Endodermal cell (in vitro differentiated cells): ENCODE data around the gene SRSF2. TPM values are rescaled to one million over a fixed set of nuclear protein-coding genes. Genes with fewer than 3 reads are reported as not detected.

ENCODE experiments used
- DNase-seq: peaks from one replicate; pipeline ENCODE4 v3.0.0-alpha.2; 2017
- H3K27ac ChIP-seq: 2 replicates; pipeline ENCODE4 v1.5.1; 2013; ENCODE audit warnings: mild to moderate bottlenecking, low read depth, low read length, moderate library complexity
- H3K27me3 ChIP-seq: 2 replicates; pipeline ENCODE4 v1.6.1; 2013; ENCODE audit warnings: mild to moderate bottlenecking, low read length, moderate library complexity; ENCODE audit not compliant: insufficient read depth, control insufficient read depth, poor library complexity, severe bottlenecking
- H3K36me3 ChIP-seq: 2 replicates; pipeline ENCODE4 v1.7.0; 2013; ENCODE audit warnings: mild to moderate bottlenecking, low read length, moderate library complexity; ENCODE audit not compliant: control insufficient read depth, insufficient read depth
- H3K4me1 ChIP-seq: one replicate; pipeline ENCODE4 v1.7.0; 2013; ENCODE audit warnings: low read length; ENCODE audit not compliant: control insufficient read depth, insufficient read depth
- H3K4me3 ChIP-seq: 2 replicates; pipeline ENCODE4 v1.5.1; 2013; ENCODE audit warnings: mild to moderate bottlenecking, low read length, moderate library complexity
- H3K9ac ChIP-seq: 2 replicates; pipeline ENCODE4 v1.6.1; 2013; ENCODE audit warnings: mild to moderate bottlenecking, low read length, moderate library complexity; ENCODE audit not compliant: poor library complexity, severe bottlenecking; ENCODE audit errors: extremely low read depth
- H3K9me3 ChIP-seq: 2 replicates; pipeline ENCODE4 v1.6.1; 2013; ENCODE audit warnings: mild to moderate bottlenecking, low read length, moderate library complexity; ENCODE audit not compliant: control insufficient read depth
- H3K27ac Mint-ChIP-seq: 2 replicates; pipeline ENCODE4 v1.8.0; 2020; ENCODE audit warnings: mixed read lengths
- H3K27me3 Mint-ChIP-seq: 2 replicates; pipeline ENCODE4 v1.8.0; 2021; ENCODE audit warnings: mild to moderate bottlenecking, mixed read lengths; ENCODE audit not compliant: insufficient read depth
- H3K36me3 Mint-ChIP-seq: 2 replicates; pipeline ENCODE4 v1.8.0; 2020; ENCODE audit warnings: low read depth, mixed read lengths
- H3K4me1 Mint-ChIP-seq: 2 replicates; pipeline ENCODE4 v1.8.0; 2020; ENCODE audit warnings: mixed read lengths
- H3K4me3 Mint-ChIP-seq: 2 replicates; pipeline ENCODE4 v1.8.0; 2020; ENCODE audit warnings: mild to moderate bottlenecking, moderate library complexity, mixed read lengths
- H3K9me3 Mint-ChIP-seq: 2 replicates; pipeline ENCODE4 v1.8.0; 2020; ENCODE audit warnings: mild to moderate bottlenecking, mixed read lengths
- CTCF ChIP-seq: fragments of 200-600 bp; sonication (generic); conservative IDR thresholded peaks from 2 replicates; pipeline ENCODE4 v1.5.0; 2021; ENCODE audit warnings: antibody characterized with exemption, mild to moderate bottlenecking
- WGBS, 2 experiments: methylation state at CpG; one replicate each; pipeline versions ENCODE4 v1.1.5 to v1.1.7; 2013; ENCODE audit warnings: missing lambda C conversion rate in 2 of 2, mixed read lengths in 1 of 2; ENCODE audit not compliant: insufficient coverage in 1 of 2, insufficient read length in 1 of 2; 5-methylcytosine and 5-hydroxymethylcytosine counted together
- long read RNA-seq, 4 experiments: library from polyadenylated mRNA in 2 of 4; library from RNA in 1 of 4; library from capped mRNA in 1 of 4; stranded (forward) in 3 of 4; unstranded in 1 of 4; transcript quantifications; one replicate each; pipeline ENCODE4 v2.0.0, GENCODE V29; 2020 to 2021; ENCODE audit warnings: inconsistent platforms in 1 of 4
- polyA plus RNA-seq, 2 experiments: library from polyadenylated mRNA; stranded (reverse); fragments of 50-300 nt; gene quantifications; one replicate each; pipeline ENCODE4 v1.2.3, GENCODE V29; 2013
- total RNA-seq, 2 donors: library from RNA; stranded (reverse); fragmentation: NEBNext Ultra II Directional in 1 of 2; extraction: Animal tissue kit (Norgen Biotek cat#: 25700) in 1 of 2; gene quantifications; 2 replicates in 1 of 2; 3 replicates in 1 of 2; pipeline ENCODE4 v1.2.1, GENCODE V29; 2021

Gene SRSF2
- 100 to 1,000 TPM; 255 to 307 TPM for total RNA-seq
- polyA plus RNA-seq (2013, experiment 1 of 2) = 314 TPM
- 252 TPM for polyA plus RNA-seq (2013, experiment 2 of 2)
- long read RNA-seq, experiment 1, transcript SRSF2-202 (3 exons, 1,927 nt) = major isoform, 160 of 227 reads
- long read RNA-seq, experiment 1, transcript SRSF2-208 (4 exons, 1,359 nt) = minor isoform, 6 of 227 reads
- long read RNA-seq, experiment 1, partial matches to known transcripts = 14 of 227 reads
- long read RNA-seq, experiment 1, other reads (novel, unspliced or antisense) = 42 of 227 reads
- long read RNA-seq, experiment 2, transcript SRSF2-202 (3 exons, 1,927 nt) = major isoform, 207 of 246 reads
- long read RNA-seq, experiment 2, transcript SRSF2-203 (2 exons, 2,885 nt) = minor isoform, 11 of 246 reads
- long read RNA-seq, experiment 2, partial matches to known transcripts = 21 of 246 reads
- long read RNA-seq, experiment 2, other reads (novel, unspliced or antisense) = 2 of 246 reads
- long read RNA-seq, experiment 3, transcript SRSF2-202 (3 exons, 1,927 nt) = major isoform, 1,010 of 1,192 reads
- long read RNA-seq, experiment 3, transcript SRSF2-203 (2 exons, 2,885 nt) = minor isoform, 49 of 1,192 reads
- long read RNA-seq, experiment 3, transcript SRSF2-208 (4 exons, 1,359 nt) = minor isoform, 51 of 1,192 reads
- long read RNA-seq, experiment 3, transcript SRSF2-204 (5 exons, 1,357 nt) = minor isoform, 19 of 1,192 reads
- long read RNA-seq, experiment 3, partial matches to known transcripts = 34 of 1,192 reads
- long read RNA-seq, experiment 3, other reads (novel, unspliced or antisense) = 28 of 1,192 reads
- long read RNA-seq, experiment 4, partial matches to known transcripts = 10 of 19 reads
- long read RNA-seq, experiment 4, other reads (novel, unspliced or antisense) = 5 of 19 reads

GRCh38 chr17:76737082-76737675 is at the start of gene SRSF2:
TSS of gene SRSF2 (minus strand) at chr17:76737331. CDS start at chr17:76737160, 171 bp downstream.
- Mint-ChIP-seq H3K27ac (peak within 1 kb of the TSS; percentile 100), H3K4me3 (peak within 1 kb of the TSS; percentile 100), H3K4me1 (peaks cover 28% of the 10 kb centered on the region), H3K9me3 (no peaks in the 10 kb centered on the region), H3K27me3 (no peaks in the 10 kb centered on the region), H3K36me3 (peaks cover 49% of the 10 kb centered on the region)
- 0% methylated on average over 28 to 60 of the region's 60 CpGs for WGBS, 2 experiments
- no peak for TF ChIP-seq CTCF
- H3K4me3 ChIP-seq = peak within 1 kb of the TSS; percentile 100
- H3K27me3 ChIP-seq = no peaks in the 10 kb centered on the region
- peak within 1 kb of the TSS; percentile 99 for H3K27ac ChIP-seq
- no peaks in the 10 kb centered on the region for H3K9me3 ChIP-seq
- H3K36me3 ChIP-seq = peaks cover 53% of the 10 kb centered on the region
- H3K9ac ChIP-seq = peak within 1 kb of the TSS; percentile 96
- peaks cover 9% of the 10 kb centered on the region for H3K4me1 ChIP-seq
- DNase-seq = peak; percentile 100

- no peaks in the 10 kb centered on the region for H3K27me3 Mint-ChIP-seq
- Histone ChIP-seq H3K27ac (no peak overlapping the region), H3K36me3 (peaks cover 14% of the 10 kb centered on the region), H3K9me3 (no peaks in the 10 kb centered on the region), H3K4me1 (no peaks in the 10 kb centered on the region), H3K27me3 (no peaks in the 10 kb centered on the region), H3K4me3 (no peak overlapping the region), H3K9ac (no peak overlapping the region)
- no peak for TF ChIP-seq CTCF
- peaks cover 25% of the 10 kb centered on the region for H3K36me3 Mint-ChIP-seq
- no peak for DNase-seq
- H3K27ac Mint-ChIP-seq = no peak overlapping the region
- WGBS, 2 experiments = 98 to 100% methylated on average over 2 to 3 of the region's 3 CpGs
- H3K4me3 Mint-ChIP-seq = no peak overlapping the region
- H3K4me1 Mint-ChIP-seq = peaks cover 4% of the 10 kb centered on the region
- peaks cover 2% of the 10 kb centered on the region for H3K9me3 Mint-ChIP-seq
Measured at GRCh38 chr17:76784926-76785325, 47.8 kb upstream of the SRSF2 start.

GRCh38 chr17:76783146-76783545 is 46.0 kb upstream of the SRSF2 start:
- no peak for TF ChIP-seq CTCF
- Histone ChIP-seq H3K27me3 (no peaks in the 10 kb centered on the region), H3K4me3 (no peak overlapping the region), H3K9ac (no peak overlapping the region), H3K4me1 (no peaks in the 10 kb centered on the region), H3K9me3 (no peaks in the 10 kb centered on the region), H3K36me3 (peaks cover 20% of the 10 kb centered on the region), H3K27ac (no peak overlapping the region)
- peaks cover 4% of the 10 kb centered on the region for H3K4me1 Mint-ChIP-seq
- peaks cover 28% of the 10 kb centered on the region for H3K36me3 Mint-ChIP-seq
- 92% methylated on average over 4 of the region's 5 CpGs; no CpG with 5 or more reads in 1 of the 2 experiments for WGBS, 2 experiments
- H3K27ac Mint-ChIP-seq = no peak overlapping the region
- no peaks in the 10 kb centered on the region for H3K9me3 Mint-ChIP-seq
- no peaks in the 10 kb centered on the region for H3K27me3 Mint-ChIP-seq
- DNase-seq = no peak
- no peak overlapping the region for H3K4me3 Mint-ChIP-seq
